Retinal pigment epithelial cell (primary cell): ENCODE data around the gene KBTBD13.

Experiments
- DNase-seq: peaks from one replicate; pipeline ENCODE4 v3.0.0-alpha.2; 2010; ENCODE audit warnings: low read depth
- H3K4me3 ChIP-seq: 2 replicates; pipeline ENCODE4 v1.5.1; 2011; ENCODE audit warnings: mild to moderate bottlenecking, low read length, control low read depth, moderate library complexity
- CTCF ChIP-seq: conservative IDR thresholded peaks from 2 replicates; pipeline ENCODE4 v1.5.1; 2011; ENCODE audit warnings: low read depth, low read length, control low read depth, inconsistent platforms

KBTBD13 gene

GRCh38 chr15:65077981-65078352, 1.4 kb downstream of the KBTBD13 start:
- no peak overlapping the region for H3K4me3 ChIP-seq
- TF ChIP-seq CTCF: peak; percentile 72
- DNase-seq: no peak

DNA sequence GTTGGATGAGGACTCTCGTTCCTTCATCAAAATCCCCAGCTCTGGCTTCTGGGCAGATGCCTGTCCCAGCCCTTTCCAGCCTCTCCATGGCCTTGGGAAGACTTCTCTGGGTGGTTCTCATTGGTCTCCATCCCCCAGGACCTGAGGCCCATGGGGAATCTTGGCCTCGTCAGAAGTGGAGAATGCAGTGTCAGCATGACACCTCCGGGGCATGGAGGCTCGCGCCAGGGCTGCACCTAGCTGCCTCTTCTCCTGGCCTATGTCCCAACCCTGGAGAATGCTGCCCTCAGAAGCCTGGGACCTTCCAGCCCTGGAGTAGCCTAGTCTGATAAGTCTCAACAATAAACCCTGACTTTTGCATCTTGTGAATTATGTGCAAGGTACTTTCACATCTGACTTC, 3.0 kb downstream of the KBTBD13 start:
- no peak for DNase-seq
- no peak overlapping the region for H3K4me3 ChIP-seq
- TF ChIP-seq CTCF: no peak

DNA sequence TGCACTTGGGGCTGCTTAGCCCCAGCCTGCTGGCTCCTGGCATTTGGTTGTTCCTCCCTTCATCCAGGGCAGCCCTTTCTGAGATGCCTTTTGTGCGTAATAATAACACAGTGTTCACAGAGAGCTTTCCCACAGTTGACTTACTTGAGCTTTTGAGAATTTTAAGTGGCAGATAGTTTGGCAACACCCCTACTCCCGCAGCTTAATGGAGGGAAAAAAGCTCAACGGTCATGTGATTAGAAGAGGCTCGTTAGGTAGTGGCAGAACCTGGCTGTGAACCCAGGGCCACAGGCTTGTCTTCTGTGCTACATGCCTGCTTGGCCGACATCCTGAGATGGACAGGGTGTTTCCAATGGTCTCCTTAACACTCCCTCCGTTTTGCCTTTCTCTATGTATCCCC, 4.7 kb downstream of the KBTBD13 start:
- TF ChIP-seq CTCF: no peak
- no peak overlapping the region for H3K4me3 ChIP-seq
- DNase-seq: no peak

DNA sequence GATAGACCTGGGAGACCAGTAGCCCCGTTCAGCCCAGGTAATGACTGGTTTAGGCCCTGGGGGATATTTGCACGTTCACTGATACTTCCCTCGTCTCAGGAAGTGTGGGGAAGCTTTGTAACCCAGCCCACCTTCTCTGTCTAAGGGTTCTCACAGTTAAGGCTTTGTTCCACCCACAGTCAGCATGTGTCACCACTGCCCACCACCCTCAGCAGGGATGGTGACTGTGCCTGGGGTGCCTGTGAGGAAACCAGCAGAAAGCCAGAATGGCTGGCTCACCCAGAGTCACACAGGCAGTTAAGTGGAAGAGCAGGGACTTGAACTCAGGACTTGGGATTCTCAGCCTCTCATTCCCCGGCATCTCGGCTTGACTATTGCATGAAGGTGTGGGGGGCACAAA, 5.2 kb downstream of the KBTBD13 start:
- H3K4me3 ChIP-seq: no peak overlapping the region
- TF ChIP-seq CTCF: no peak
- no peak for DNase-seq

GRCh38 chr15:65082303-65082953, 5.9 kb downstream of the KBTBD13 start:
- TF ChIP-seq CTCF: no peak
- DNase-seq: no peak
- no peak overlapping the region for H3K4me3 ChIP-seq

DNA sequence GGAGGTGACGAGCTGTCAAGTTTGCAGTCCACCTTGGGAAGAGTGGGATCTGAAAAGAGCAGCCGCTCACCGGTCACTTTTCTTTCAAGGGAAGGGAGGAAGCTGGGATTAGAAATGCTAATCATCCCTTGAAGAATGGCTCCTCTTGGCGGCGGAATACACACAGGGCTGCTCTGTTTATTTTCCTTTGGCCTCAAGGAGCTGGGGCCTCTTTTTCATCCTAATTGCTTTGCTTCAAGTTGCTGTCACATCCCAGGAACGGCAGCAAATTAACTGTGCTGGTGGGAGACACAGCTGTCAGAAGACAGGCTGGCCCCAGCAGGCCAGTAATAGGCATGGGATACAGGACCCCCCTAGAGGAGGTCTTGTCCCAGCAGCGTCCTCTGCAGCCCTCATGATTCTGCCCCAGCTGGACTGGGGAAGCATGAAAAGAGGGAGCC, 6.7 kb downstream of the KBTBD13 start:
- TF ChIP-seq CTCF: peak; percentile 45
- no peak for DNase-seq
- H3K4me3 ChIP-seq: no peak overlapping the region

DNA sequence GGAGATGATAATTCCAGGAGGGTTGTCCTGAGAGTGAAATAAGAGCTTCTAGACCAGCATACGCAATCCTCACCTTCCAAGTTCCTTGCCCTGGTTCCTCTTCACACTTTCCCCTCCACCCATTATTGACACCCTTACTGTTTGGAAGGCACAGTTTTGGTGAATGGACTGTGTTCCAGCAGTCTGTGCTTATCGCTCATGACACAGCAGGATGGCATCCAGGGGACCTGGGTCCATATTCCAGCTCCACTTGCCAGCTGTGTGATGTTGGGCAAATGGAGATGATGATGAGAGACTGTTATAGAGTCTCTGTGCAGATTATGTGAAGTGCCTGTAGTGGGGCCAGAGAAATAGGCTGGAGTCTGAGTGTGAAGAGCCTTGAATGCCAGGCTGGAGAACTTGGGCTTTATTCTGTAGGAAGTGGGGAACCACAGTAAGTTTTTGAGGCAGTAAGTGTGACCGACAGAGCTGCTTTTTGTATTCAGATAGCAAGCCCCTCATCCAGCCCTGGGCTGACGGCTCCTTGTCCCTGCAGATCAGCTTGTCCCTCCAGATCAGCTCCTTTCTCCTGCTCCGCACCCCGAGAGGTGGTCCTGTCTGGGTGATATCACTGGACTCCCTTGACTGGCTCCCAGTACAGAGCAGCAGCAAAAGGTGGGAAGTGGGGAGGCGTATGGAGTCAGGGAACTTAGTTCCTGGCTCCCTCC, 8.1 kb downstream of the KBTBD13 start:
- H3K4me3 ChIP-seq: no peak overlapping the region
- no peak for TF ChIP-seq CTCF
- DNase-seq: no peak
